ENCODE results near the gene TLK1. TPM values are rescaled to one million over a fixed set of nuclear protein-coding genes. Genes with fewer than 3 reads are reported as not detected.

TLK1 gene
- total and polyA plus RNA-seq, 8 donors = 9.7 to 43.4 (median 32.6) TPM

GRCh38 chr2:171187819-171188218 lies 27.1 kb upstream of the TLK1 start:
- intact Hi-C loops (cut with DNase I) = no loop called here
- DNase-seq (no peak), FAIRE-seq (no peak), ATAC-seq (no peak)
- H3K4me1 ChIP-seq = no peaks in the 10 kb centered on the region
- H3K36me3 ChIP-seq = no peaks in the 10 kb centered on the region
- no peak overlapping the region for H3K27ac ChIP-seq
- TF ChIP-seq CTCF (IDR thresholded peaks at IDR 0.05) = no peak
- no peaks in the 10 kb centered on the region for H3K27me3 ChIP-seq
- H3K9me3 ChIP-seq = no peaks in the 10 kb centered on the region
- no peak overlapping the region for H3K4me3 ChIP-seq

GRCh38 chr2:171187177-171187576 lies 26.5 kb upstream of the TLK1 start:
- intact Hi-C loops (cut with DNase I) = no loop called here
- H3K27ac ChIP-seq = no peak overlapping the region
- no peak for ATAC-seq
- H3K4me1 ChIP-seq = no peaks in the 10 kb centered on the region
- DNase-seq = no peak
- H3K4me3 ChIP-seq = no peak overlapping the region
- no peaks in the 10 kb centered on the region for H3K27me3 ChIP-seq
- no peak for TF ChIP-seq CTCF (IDR thresholded peaks at IDR 0.05)
- no peaks in the 10 kb centered on the region for H3K9me3 ChIP-seq
- no peak for FAIRE-seq
- no peaks in the 10 kb centered on the region for H3K36me3 ChIP-seq
- 55 to 80% methylated on average over 2 of the region's 2 CpGs for WGBS, 2 donors

GRCh38 chr2:171185941-171186340 lies 25.2 kb upstream of the TLK1 start:
- DNase-seq = no peak
- H3K27me3 ChIP-seq = no peaks in the 10 kb centered on the region
- intact Hi-C loops (cut with DNase I) = no loop called here
- no peak overlapping the region for H3K4me3 ChIP-seq
- no peaks in the 10 kb centered on the region for H3K36me3 ChIP-seq
- WGBS, 2 donors = 81 to 84% methylated on average over 3 of the region's 3 CpGs
- no peak for ATAC-seq
- H3K27ac ChIP-seq = no peak overlapping the region
- no peaks in the 10 kb centered on the region for H3K9me3 ChIP-seq
- FAIRE-seq = no peak
- TF ChIP-seq CTCF (IDR thresholded peaks at IDR 0.05) = no peak
- no peaks in the 10 kb centered on the region for H3K4me1 ChIP-seq

GRCh38 chr2:171185165-171185818 lies 24.6 kb upstream of the TLK1 start:
- intact Hi-C loops (cut with DNase I) = no loop called here
- ATAC-seq (no peak), DNase-seq (no peak), FAIRE-seq (no peak)
- no peak for TF ChIP-seq CTCF (IDR thresholded peaks at IDR 0.05)
- 79 to 82% methylated on average over 2 of the region's 2 CpGs for whole genome bisulfite sequencing, 2 donors
- Histone ChIP-seq H3K27me3 (no peaks in the 10 kb centered on the region), H3K27ac (no peak overlapping the region), H3K36me3 (no peaks in the 10 kb centered on the region), H3K9me3 (no peaks in the 10 kb centered on the region), H3K4me3 (no peak overlapping the region), H3K4me1 (no peaks in the 10 kb centered on the region)
